ENCODE results near the gene CHFR.
"Not testable (repeated sequence)": the region's sequence is repeated elsewhere in the genome, so short reads cannot be mapped to it uniquely, and the experiment has no call there.

DNA sequence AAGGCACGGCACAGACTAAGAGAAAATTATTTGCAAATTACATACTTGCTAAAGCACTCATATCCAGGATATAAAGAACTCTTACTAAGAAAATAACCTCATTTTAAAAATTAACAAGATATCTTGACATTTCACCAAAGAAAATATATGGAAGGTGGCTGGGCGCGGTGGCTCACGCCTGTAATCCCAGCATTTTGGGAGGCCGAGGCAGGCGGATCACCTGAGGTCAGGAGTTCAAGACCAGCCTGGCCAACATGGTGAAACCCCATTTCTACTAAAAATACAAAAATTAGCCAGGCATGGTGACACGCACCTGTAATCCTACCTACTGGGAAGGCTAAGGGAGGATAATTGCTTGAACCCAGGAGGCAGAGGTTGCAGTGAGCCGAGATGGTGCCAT is 49.5 kb upstream of the CHFR start:
- TF ChIP-seq EZH2 (IDR thresholded peaks at IDR 0.05; ENCODE audit: borderline replicate concordance, low read length) = not testable (repeated sequence)
- TF ChIP-seq, protein P1, sequence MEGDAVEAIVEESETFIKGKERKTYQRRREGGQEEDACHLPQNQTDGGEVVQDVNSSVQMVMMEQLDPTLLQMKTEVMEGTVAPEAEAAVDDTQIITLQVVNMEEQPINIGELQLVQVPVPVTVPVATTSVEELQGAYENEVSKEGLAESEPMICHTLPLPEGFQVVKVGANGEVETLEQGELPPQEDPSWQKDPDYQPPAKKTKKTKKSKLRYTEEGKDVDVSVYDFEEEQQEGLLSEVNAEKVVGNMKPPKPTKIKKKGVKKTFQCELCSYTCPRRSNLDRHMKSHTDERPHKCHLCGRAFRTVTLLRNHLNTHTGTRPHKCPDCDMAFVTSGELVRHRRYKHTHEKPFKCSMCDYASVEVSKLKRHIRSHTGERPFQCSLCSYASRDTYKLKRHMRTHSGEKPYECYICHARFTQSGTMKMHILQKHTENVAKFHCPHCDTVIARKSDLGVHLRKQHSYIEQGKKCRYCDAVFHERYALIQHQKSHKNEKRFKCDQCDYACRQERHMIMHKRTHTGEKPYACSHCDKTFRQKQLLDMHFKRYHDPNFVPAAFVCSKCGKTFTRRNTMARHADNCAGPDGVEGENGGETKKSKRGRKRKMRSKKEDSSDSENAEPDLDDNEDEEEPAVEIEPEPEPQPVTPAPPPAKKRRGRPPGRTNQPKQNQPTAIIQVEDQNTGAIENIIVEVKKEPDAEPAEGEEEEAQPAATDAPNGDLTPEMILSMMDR (conservative IDR thresholded peaks at IDR 0.05 in 1 of 2, IDR thresholded peaks at IDR 0.05 in 1 of 2; ENCODE audit: extremely low read depth in 1 of 2, insufficient read depth in 1 of 2, low read depth in 1 of 2, low read length in 2 of 2) = not testable (repeated sequence)
